NCI-H524 (cell line): ENCODE measurements around the gene ASPRV1.

Experiments
- DNase-seq, 2 experiments: peaks; one replicate each; lab custom pipeline; 2025; lab: John Stamatoyannopoulos, UW

The ASPRV1 gene

GRCh38 chr2:69940691-69941090 is 20.7 kb downstream of the ASPRV1 start:
- no peak for DNase-seq

GRCh38 chr2:69939722-69940121 is 21.7 kb downstream of the ASPRV1 start:
- no peak for DNase-seq

GRCh38 chr2:69937968-69938367 is 23.5 kb downstream of the ASPRV1 start:
- no peak for DNase-seq

- DNase-seq: no peak
These were observed 24.5 kb downstream of the ASPRV1 start for GRCh38 chr2:69936906-69937305.

GRCh38 chr2:69935011-69935410 is 26.4 kb downstream of the ASPRV1 start:
- DNase-seq: no peak

GRCh38 chr2:69934614-69934908 is 26.9 kb downstream of the ASPRV1 start:
- DNase-seq: no peak

- DNase-seq: no peak
These were observed 27.4 kb downstream of the ASPRV1 start for GRCh38 chr2:69933839-69934613.

GRCh38 chr2:69933254-69933828 is 28.1 kb downstream of the ASPRV1 start:
- no peak for DNase-seq

GRCh38 chr2:69932596-69932922 is 28.9 kb downstream of the ASPRV1 start:
- DNase-seq: no peak

- DNase-seq: no peak
These were observed 29.4 kb downstream of the ASPRV1 start for GRCh38 chr2:69931832-69932595.

GRCh38 chr2:69926849-69927515 is 34.4 kb downstream of the ASPRV1 start:
- DNase-seq: no peak

GRCh38 chr2:69923116-69923515 is 38.3 kb downstream of the ASPRV1 start:
- no peak for DNase-seq

GRCh38 chr2:69918401-69918800 is 43.0 kb downstream of the ASPRV1 start:
- DNase-seq: no peak

- no peak for DNase-seq
These were observed 43.6 kb downstream of the ASPRV1 start for GRCh38 chr2:69917852-69918251.

GRCh38 chr2:69916106-69916505 is 45.3 kb downstream of the ASPRV1 start:
- no peak for DNase-seq

- DNase-seq: peak; percentile 3 to 15
These were observed 46.2 kb downstream of the ASPRV1 start, which contains the start of gene MXD1 for GRCh38 chr2:69914950-69915945. Gene MXD1, plus strand, starts transcription at chr2:69915109. Its CDS starts 222 bp downstream, at chr2:69915331.

- peak; percentile 99 to 100 for DNase-seq
These were observed 47.1 kb downstream of the ASPRV1 start for GRCh38 chr2:69914164-69914949.

- DNase-seq: peak; percentile 24 to 64
These were observed 49.4 kb downstream of the ASPRV1 start for GRCh38 chr2:69911985-69912563.
